ENCODE results near the gene SMC1A.

DNA sequence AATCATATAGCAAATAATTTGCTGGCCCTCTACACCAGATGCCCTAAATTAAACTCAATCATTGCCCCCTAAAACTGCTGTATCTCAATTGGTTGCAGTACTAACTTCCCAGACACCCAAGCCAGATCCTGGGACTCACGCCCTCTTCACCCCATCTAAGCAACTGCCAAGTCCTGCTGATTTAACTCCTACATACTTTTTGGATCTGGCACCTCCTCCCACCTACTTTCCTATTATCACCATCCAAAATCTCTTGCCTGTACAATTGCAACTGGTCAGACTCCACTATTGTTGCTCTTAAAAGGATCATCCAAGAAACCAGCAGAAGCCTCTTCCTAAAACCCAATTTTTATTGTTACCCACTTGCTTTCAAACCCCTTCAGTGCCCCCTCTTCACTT lies 16.4 kb upstream of the SMC1A start:
- TF ChIP-seq, protein P1, sequence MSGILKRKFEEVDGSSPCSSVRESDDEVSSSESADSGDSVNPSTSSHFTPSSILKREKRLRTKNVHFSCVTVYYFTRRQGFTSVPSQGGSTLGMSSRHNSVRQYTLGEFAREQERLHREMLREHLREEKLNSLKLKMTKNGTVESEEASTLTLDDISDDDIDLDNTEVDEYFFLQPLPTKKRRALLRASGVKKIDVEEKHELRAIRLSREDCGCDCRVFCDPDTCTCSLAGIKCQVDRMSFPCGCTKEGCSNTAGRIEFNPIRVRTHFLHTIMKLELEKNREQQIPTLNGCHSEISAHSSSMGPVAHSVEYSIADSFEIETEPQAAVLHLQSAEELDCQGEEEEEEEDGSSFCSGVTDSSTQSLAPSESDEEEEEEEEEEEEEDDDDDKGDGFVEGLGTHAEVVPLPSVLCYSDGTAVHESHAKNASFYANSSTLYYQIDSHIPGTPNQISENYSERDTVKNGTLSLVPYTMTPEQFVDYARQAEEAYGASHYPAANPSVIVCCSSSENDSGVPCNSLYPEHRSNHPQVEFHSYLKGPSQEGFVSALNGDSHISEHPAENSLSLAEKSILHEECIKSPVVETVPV (CRISPR knock-in tag; IDR thresholded peaks at IDR 0.05) = no peak
- TF ChIP-seq RARB (CRISPR knock-in tag; IDR thresholded peaks at IDR 0.05) = no peak
- no peak for TF ChIP-seq ZC3H10 (CRISPR knock-in tag; IDR thresholded peaks at IDR 0.05)
- TF ChIP-seq TCF4 (CRISPR knock-in tag; IDR thresholded peaks at IDR 0.05; ENCODE audit: borderline replicate concordance) = no peak
- no peak for TF ChIP-seq PPARA (CRISPR knock-in tag; IDR thresholded peaks at IDR 0.05; ENCODE audit: borderline replicate concordance)
- TF ChIP-seq ZFP30 (CRISPR knock-in tag; IDR thresholded peaks at IDR 0.05) = no peak
- no peak for TF ChIP-seq ARNTL (CRISPR knock-in tag; IDR thresholded peaks at IDR 0.05; ENCODE audit: borderline replicate concordance, low read depth)
- TF ChIP-seq, protein P2, sequence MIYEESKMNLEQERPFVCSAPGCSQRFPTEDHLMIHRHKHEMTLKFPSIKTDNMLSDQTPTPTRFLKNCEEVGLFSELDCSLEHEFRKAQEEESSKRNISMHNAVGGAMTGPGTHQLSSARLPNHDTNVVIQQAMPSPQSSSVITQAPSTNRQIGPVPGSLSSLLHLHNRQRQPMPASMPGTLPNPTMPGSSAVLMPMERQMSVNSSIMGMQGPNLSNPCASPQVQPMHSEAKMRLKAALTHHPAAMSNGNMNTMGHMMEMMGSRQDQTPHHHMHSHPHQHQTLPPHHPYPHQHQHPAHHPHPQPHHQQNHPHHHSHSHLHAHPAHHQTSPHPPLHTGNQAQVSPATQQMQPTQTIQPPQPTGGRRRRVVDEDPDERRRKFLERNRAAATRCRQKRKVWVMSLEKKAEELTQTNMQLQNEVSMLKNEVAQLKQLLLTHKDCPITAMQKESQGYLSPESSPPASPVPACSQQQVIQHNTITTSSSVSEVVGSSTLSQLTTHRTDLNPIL (CRISPR knock-in tag; IDR thresholded peaks at IDR 0.05; ENCODE audit: low read depth) = no peak
- TF ChIP-seq, protein P3, sequence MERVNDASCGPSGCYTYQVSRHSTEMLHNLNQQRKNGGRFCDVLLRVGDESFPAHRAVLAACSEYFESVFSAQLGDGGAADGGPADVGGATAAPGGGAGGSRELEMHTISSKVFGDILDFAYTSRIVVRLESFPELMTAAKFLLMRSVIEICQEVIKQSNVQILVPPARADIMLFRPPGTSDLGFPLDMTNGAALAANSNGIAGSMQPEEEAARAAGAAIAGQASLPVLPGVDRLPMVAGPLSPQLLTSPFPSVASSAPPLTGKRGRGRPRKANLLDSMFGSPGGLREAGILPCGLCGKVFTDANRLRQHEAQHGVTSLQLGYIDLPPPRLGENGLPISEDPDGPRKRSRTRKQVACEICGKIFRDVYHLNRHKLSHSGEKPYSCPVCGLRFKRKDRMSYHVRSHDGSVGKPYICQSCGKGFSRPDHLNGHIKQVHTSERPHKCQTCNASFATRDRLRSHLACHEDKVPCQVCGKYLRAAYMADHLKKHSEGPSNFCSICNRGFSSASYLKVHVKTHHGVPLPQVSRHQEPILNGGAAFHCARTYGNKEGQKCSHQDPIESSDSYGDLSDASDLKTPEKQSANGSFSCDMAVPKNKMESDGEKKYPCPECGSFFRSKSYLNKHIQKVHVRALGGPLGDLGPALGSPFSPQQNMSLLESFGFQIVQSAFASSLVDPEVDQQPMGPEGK (CRISPR knock-in tag; IDR thresholded peaks at IDR 0.05; ENCODE audit: borderline replicate concordance) = no peak
- TF ChIP-seq, protein P4, sequence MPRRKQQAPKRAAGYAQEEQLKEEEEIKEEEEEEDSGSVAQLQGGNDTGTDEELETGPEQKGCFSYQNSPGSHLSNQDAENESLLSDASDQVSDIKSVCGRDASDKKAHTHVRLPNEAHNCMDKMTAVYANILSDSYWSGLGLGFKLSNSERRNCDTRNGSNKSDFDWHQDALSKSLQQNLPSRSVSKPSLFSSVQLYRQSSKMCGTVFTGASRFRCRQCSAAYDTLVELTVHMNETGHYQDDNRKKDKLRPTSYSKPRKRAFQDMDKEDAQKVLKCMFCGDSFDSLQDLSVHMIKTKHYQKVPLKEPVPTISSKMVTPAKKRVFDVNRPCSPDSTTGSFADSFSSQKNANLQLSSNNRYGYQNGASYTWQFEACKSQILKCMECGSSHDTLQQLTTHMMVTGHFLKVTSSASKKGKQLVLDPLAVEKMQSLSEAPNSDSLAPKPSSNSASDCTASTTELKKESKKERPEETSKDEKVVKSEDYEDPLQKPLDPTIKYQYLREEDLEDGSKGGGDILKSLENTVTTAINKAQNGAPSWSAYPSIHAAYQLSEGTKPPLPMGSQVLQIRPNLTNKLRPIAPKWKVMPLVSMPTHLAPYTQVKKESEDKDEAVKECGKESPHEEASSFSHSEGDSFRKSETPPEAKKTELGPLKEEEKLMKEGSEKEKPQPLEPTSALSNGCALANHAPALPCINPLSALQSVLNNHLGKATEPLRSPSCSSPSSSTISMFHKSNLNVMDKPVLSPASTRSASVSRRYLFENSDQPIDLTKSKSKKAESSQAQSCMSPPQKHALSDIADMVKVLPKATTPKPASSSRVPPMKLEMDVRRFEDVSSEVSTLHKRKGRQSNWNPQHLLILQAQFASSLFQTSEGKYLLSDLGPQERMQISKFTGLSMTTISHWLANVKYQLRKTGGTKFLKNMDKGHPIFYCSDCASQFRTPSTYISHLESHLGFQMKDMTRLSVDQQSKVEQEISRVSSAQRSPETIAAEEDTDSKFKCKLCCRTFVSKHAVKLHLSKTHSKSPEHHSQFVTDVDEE (CRISPR knock-in tag; IDR thresholded peaks at IDR 0.05) = no peak
- no peak for TF ChIP-seq ESRRG (CRISPR knock-in tag; IDR thresholded peaks at IDR 0.05)
- TF ChIP-seq, protein P5, sequence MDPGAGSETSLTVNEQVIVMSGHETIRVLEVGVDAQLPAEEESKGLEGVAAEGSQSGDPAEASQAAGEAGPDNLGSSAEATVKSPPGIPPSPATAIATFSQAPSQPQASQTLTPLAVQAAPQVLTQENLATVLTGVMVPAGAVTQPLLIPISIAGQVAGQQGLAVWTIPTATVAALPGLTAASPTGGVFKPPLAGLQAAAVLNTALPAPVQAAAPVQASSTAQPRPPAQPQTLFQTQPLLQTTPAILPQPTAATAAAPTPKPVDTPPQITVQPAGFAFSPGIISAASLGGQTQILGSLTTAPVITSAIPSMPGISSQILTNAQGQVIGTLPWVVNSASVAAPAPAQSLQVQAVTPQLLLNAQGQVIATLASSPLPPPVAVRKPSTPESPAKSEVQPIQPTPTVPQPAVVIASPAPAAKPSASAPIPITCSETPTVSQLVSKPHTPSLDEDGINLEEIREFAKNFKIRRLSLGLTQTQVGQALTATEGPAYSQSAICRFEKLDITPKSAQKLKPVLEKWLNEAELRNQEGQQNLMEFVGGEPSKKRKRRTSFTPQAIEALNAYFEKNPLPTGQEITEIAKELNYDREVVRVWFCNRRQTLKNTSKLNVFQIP (CRISPR knock-in tag; IDR thresholded peaks at IDR 0.05; ENCODE audit: borderline replicate concordance, low read depth) = no peak
- no peak for TF ChIP-seq ZFP3 (CRISPR knock-in tag; IDR thresholded peaks at IDR 0.05)

Data from SK-N-SH treated with all-trans-retinoic acid at 6 μM for 48 hours (cell line).